Measurements from ENCODE around the gene PTBP2.

Gene PTBP2

GRCh38 chr1:96727860-96728259 lies 6.3 kb downstream of the PTBP2 start:
- TF ChIP-seq NFRKB (IDR thresholded peaks at IDR 0.05): no peak
- no peak for TF ChIP-seq ZNF384 (IDR thresholded peaks at IDR 0.05)
- no peak for TF ChIP-seq ELF4 (IDR thresholded peaks at IDR 0.05)
- TF ChIP-seq, protein P1, sequence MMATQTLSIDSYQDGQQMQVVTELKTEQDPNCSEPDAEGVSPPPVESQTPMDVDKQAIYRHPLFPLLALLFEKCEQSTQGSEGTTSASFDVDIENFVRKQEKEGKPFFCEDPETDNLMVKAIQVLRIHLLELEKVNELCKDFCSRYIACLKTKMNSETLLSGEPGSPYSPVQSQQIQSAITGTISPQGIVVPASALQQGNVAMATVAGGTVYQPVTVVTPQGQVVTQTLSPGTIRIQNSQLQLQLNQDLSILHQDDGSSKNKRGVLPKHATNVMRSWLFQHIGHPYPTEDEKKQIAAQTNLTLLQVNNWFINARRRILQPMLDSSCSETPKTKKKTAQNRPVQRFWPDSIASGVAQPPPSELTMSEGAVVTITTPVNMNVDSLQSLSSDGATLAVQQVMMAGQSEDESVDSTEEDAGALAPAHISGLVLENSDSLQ (IDR thresholded peaks at IDR 0.05): no peak
- no peak for TF ChIP-seq FOXK2 (IDR thresholded peaks at IDR 0.05)
- no peak for TF ChIP-seq SP1 (IDR thresholded peaks at IDR 0.05)
- TF ChIP-seq FOXM1 (IDR thresholded peaks at IDR 0.05; ENCODE audit: borderline replicate concordance): no peak
- no peak for TF ChIP-seq CTBP1 (IDR thresholded peaks at IDR 0.05; ENCODE audit: borderline replicate concordance)
- no peak for TF ChIP-seq BHLHE40 (IDR thresholded peaks at IDR 0.05; ENCODE audit: borderline replicate concordance)
- ChIA-PET CTCF (no interaction called here), POLR2A (no interaction called here)
- no peak for DNase-seq (ENCODE audit: extremely low spot score)

GRCh38 chr1:96730574-96731298 lies 9.2 kb downstream of the PTBP2 start:
- ChIA-PET CTCF (no interaction called here), POLR2A (no interaction called here)
- TF ChIP-seq ELF4 (IDR thresholded peaks at IDR 0.05) (no peak), FOXM1 (IDR thresholded peaks at IDR 0.05; ENCODE audit: borderline replicate concordance) (no peak), BHLHE40 (IDR thresholded peaks at IDR 0.05; ENCODE audit: borderline replicate concordance) (no peak), TARDBP (IDR thresholded peaks at IDR 0.05) (no peak), CTBP1 (IDR thresholded peaks at IDR 0.05; ENCODE audit: borderline replicate concordance) (no peak), SP1 (IDR thresholded peaks at IDR 0.05) (no peak), NFRKB (IDR thresholded peaks at IDR 0.05) (no peak), ARNT (IDR thresholded peaks at IDR 0.05) (no peak), LEF1 (IDR thresholded peaks at IDR 0.05; ENCODE audit: borderline replicate concordance) (no peak), HDGF (IDR thresholded peaks at IDR 0.05; ENCODE audit: borderline replicate concordance) (no peak), SUZ12 (IDR thresholded peaks at IDR 0.05) (no peak), FOXA1 (IDR thresholded peaks at IDR 0.05) (no peak)
- TF ChIP-seq, protein P1 (IDR thresholded peaks at IDR 0.05): no peak
- no peak for DNase-seq (ENCODE audit: extremely low spot score)

- TF ChIP-seq CTBP1 (IDR thresholded peaks at IDR 0.05; ENCODE audit: borderline replicate concordance) (no peak), LEF1 (IDR thresholded peaks at IDR 0.05; ENCODE audit: borderline replicate concordance) (no peak), SUZ12 (IDR thresholded peaks at IDR 0.05) (no peak), HDGF (IDR thresholded peaks at IDR 0.05; ENCODE audit: borderline replicate concordance) (no peak), ARNT (IDR thresholded peaks at IDR 0.05) (no peak), FOXA1 (IDR thresholded peaks at IDR 0.05) (no peak), FOXM1 (IDR thresholded peaks at IDR 0.05; ENCODE audit: borderline replicate concordance) (no peak), FOXK2 (IDR thresholded peaks at IDR 0.05) (no peak), TARDBP (IDR thresholded peaks at IDR 0.05) (no peak), BHLHE40 (IDR thresholded peaks at IDR 0.05; ENCODE audit: borderline replicate concordance) (no peak), ELF4 (IDR thresholded peaks at IDR 0.05) (no peak), ZNF384 (IDR thresholded peaks at IDR 0.05) (no peak)
- TF ChIP-seq, protein P1 (IDR thresholded peaks at IDR 0.05): no peak
- POLR2A ChIA-PET: interaction anchor here (1.3 to 1.6 kb wide), 2 partner anchors 19 to 20 kb away, joined by 4 to 6 read pairs; partner anchors contain the start of gene PTBP2
- CTCF ChIA-PET: no interaction called here
- no peak for DNase-seq (ENCODE audit: extremely low spot score)
These were observed 19.8 kb downstream of the PTBP2 start for GRCh38 chr1:96741335-96741734.

- CTCF ChIA-PET: no interaction called here
- TF ChIP-seq ELF4 (IDR thresholded peaks at IDR 0.05) (no peak), TARDBP (IDR thresholded peaks at IDR 0.05) (no peak), CTBP1 (IDR thresholded peaks at IDR 0.05; ENCODE audit: borderline replicate concordance) (no peak), HDGF (IDR thresholded peaks at IDR 0.05; ENCODE audit: borderline replicate concordance) (no peak), SUZ12 (IDR thresholded peaks at IDR 0.05) (no peak), NFRKB (IDR thresholded peaks at IDR 0.05) (no peak), SP1 (IDR thresholded peaks at IDR 0.05) (no peak), LEF1 (IDR thresholded peaks at IDR 0.05; ENCODE audit: borderline replicate concordance) (no peak), L3MBTL2 (conservative IDR thresholded peaks at IDR 0.05) (no peak), FOXA1 (IDR thresholded peaks at IDR 0.05) (no peak), FOXK2 (IDR thresholded peaks at IDR 0.05) (no peak), FOXM1 (IDR thresholded peaks at IDR 0.05; ENCODE audit: borderline replicate concordance) (no peak)
- TF ChIP-seq, protein P1 (IDR thresholded peaks at IDR 0.05): no peak
- POLR2A ChIA-PET: no interaction called here
- DNase-seq (ENCODE audit: extremely low spot score): no peak
These were observed 25.1 kb downstream of the PTBP2 start for GRCh38 chr1:96746440-96747420.

- POLR2A ChIA-PET: no interaction called here
- no peak for TF ChIP-seq ZNF384 (IDR thresholded peaks at IDR 0.05)
- no peak for TF ChIP-seq SUZ12 (IDR thresholded peaks at IDR 0.05)
- no peak for DNase-seq (ENCODE audit: extremely low spot score)
- CTCF ChIA-PET: no interaction called here
These were observed 26.0 kb downstream of the PTBP2 start for GRCh38 chr1:96747565-96747964.

Measured in HEK293T (cell line).